ENCODE data around the gene CYBC1. TPM values are rescaled to one million over a fixed set of nuclear protein-coding genes. Genes with fewer than 3 reads are reported as not detected.

Gene CYBC1
- total and polyA plus RNA-seq, 2 of the 8 experiments (the other 6 are each of a cell fraction or from before 2014, with no cell fraction given), result 74.6 to 81.4 TPM

DNA sequence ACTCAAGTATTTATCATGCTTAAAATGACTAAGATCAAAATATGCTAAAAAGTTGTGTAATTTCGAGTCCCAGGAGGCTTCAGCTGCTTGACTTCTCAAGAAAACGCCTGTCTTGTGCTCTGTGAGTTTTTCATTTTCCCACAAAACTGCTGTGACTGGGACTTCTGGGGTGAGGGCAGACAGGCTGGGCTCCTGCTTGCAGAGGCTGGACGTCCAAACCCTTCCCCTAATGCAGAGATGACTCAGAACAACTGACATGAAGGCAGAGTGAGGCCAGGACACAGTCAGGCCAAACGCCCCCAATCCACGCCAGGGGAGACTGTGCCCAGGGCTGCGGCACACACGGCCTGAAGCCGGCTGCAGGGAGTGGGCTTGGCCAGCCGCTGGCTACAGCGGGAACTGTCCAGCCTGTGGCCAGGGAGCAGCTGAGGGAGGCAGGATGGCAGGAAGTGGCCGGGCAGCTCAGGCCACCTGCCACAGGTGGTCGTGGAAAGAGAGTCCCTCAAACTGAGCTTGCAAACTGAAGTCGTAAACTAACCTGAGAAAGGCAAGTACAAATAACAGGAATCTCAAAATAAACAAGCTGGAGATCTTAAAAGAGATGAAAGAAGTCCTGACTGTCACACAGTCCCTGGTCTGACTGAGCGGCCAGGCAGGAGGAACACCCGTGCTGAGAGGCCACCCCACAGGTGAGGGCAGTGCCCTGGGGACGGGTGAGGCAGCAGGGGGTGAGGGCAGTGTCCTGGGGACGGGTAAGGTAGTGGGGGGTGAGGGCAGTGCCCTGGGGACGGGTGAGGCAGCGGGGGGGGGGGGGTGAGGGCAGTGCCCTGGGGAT lies 53.7 kb downstream of the CYBC1 start:
- H3K36me3 ChIP-seq (ENCODE audit: control insufficient read depth in 2 of 4, insufficient read depth in 4 of 4, low read length in 3 of 4), result 0 out of 8 replicates have a peak, but pooled peaks cover 0 to 2% (median 0%) of the 10 kb centered on the region in 4 experiments
- H3K4me3 ChIP-seq (ENCODE audit: extremely low read depth in 1 of 4, insufficient read depth in 2 of 4, low read depth in 3 of 4, low read length in 4 of 4), result no peak overlapping the region
- WGBS, 2 experiments (ENCODE audit: extremely low coverage in 1 of 2, insufficient coverage in 1 of 2, insufficient read length in 1 of 2, insufficient replicate concordance in 2 of 2, low coverage in 1 of 2, low lambda C conversion rate in 2 of 2, missing lambda C conversion rate in 1 of 2), result 77% methylated on average over 16 of the region's 19 CpGs; no CpG with 5 or more reads in 1 of the 2 experiments
- no peak overlapping the region for H3K14ac ChIP-seq (ENCODE audit: insufficient read length)
- no peak overlapping the region for H4K5ac ChIP-seq (ENCODE audit: insufficient read length, low read depth, low read length)
- no peak overlapping the region for H2AK5ac ChIP-seq (ENCODE audit: low read depth, low read length)
- H3K4me2 ChIP-seq (ENCODE audit: insufficient read depth in 1 of 2, low read depth in 2 of 2, low read length in 2 of 2), result no peak overlapping the region
- no peak overlapping the region for H2BK120ac ChIP-seq (replicated peaks; ENCODE audit: low read depth, low read length)
- no peaks in the 10 kb centered on the region for H3K27me3 ChIP-seq (replicated peaks in 1 of 4; ENCODE audit: control insufficient read depth in 3 of 4, extremely low read depth in 1 of 4, insufficient read depth in 3 of 4, low read length in 3 of 4)
- no peak overlapping the region for H3K27ac ChIP-seq (ENCODE audit: low read depth, low read length)
- H3K18ac ChIP-seq (ENCODE audit: extremely low read depth, low read length), result no peak overlapping the region
- H2AFZ ChIP-seq (ENCODE audit: low read length), result no peak overlapping the region
- H2BK5ac ChIP-seq (ENCODE audit: low read depth, low read length), result no peak overlapping the region
- H2BK15ac ChIP-seq (ENCODE audit: low read length), result no peak overlapping the region
- no peaks in the 10 kb centered on the region for H3K79me2 ChIP-seq (ENCODE audit: control insufficient read depth in 1 of 2, insufficient read depth in 2 of 2, low read length in 2 of 2)
- no peaks in the 10 kb centered on the region for H3K4me1 ChIP-seq (replicated peaks in 1 of 4; ENCODE audit: control insufficient read depth in 3 of 4, insufficient read depth in 4 of 4, low read length in 3 of 4)
- H3K4ac ChIP-seq (replicated peaks; ENCODE audit: insufficient read length, low read depth, low read length), result no peak overlapping the region
- ChIA-PET CTCF (ENCODE audit: partially characterized antibody) (interaction anchor here (0.7 kb wide), 1 partner anchor 33 kb away, joined by 3 read pairs; no protein-coding TSS in a partner anchor), POLR2A (ENCODE audit: partially characterized antibody) (interaction anchor here (1.1 kb wide), 2 partner anchors 14 to 22 kb away, joined by 3 to 4 read pairs; partner anchors contain the start of gene OGFOD3)
- H3K79me1 ChIP-seq (ENCODE audit: low read depth, low read length), result no peaks in the 10 kb centered on the region
- H3K23me2 ChIP-seq (ENCODE audit: low read depth, low read length), result no peaks in the 10 kb centered on the region
- DNase-seq (ENCODE audit: low read depth in 1 of 2, low spot score in 2 of 2) (no peak), FAIRE-seq (no peak)
- H3K9ac ChIP-seq (replicated peaks in 1 of 4; ENCODE audit: extremely low read depth in 1 of 4, low read depth in 3 of 4, low read length in 3 of 4), result no peak overlapping the region
- H2BK20ac ChIP-seq (ENCODE audit: low read length), result no peak overlapping the region
- no peak overlapping the region for H3K56ac ChIP-seq (replicated peaks; ENCODE audit: insufficient read length, low read depth, low read length)
- H2BK12ac ChIP-seq (ENCODE audit: low read depth, low read length), result no peak overlapping the region
- no peak overlapping the region for H4K8ac ChIP-seq (ENCODE audit: extremely low read depth, insufficient read depth, low read length)
- TF ChIP-seq NRF1 (IDR thresholded peaks at IDR 0.05; ENCODE audit: low read depth, low read length) (no peak), GTF2F1 (IDR thresholded peaks at IDR 0.05; ENCODE audit: borderline replicate concordance, low read depth, low read length) (no peak), SP1 (IDR thresholded peaks at IDR 0.05; ENCODE audit: low read depth, low read length) (no peak), CEBPB (IDR thresholded peaks at IDR 0.05; ENCODE audit: low read depth, low read length) (no peak)
- TF ChIP-seq, protein P1, sequence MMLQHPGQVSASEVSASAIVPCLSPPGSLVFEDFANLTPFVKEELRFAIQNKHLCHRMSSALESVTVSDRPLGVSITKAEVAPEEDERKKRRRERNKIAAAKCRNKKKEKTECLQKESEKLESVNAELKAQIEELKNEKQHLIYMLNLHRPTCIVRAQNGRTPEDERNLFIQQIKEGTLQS (IDR thresholded peaks at IDR 0.05; ENCODE audit: insufficient read depth, low read depth, low read length), result no peak
- no peak overlapping the region for H4K91ac ChIP-seq (replicated peaks; ENCODE audit: insufficient read length, low read length)
- no peaks in the 10 kb centered on the region for H3K9me3 ChIP-seq (ENCODE audit: insufficient read depth in 2 of 2, low read depth in 1 of 2, low read length in 1 of 2)
- H4K20me1 ChIP-seq (replicated peaks in 1 of 2; ENCODE audit: control insufficient read depth in 1 of 2, insufficient read depth in 2 of 2, low read length in 2 of 2), result peaks cover 0 to 4% of the 10 kb centered on the region in 2 experiments
- H3K23ac ChIP-seq (ENCODE audit: insufficient read length), result no peak overlapping the region

Measured in H1 (cell line).